K562 (cell line): ENCODE measurements around the gene PMIS2. TPM values are rescaled to one million over a fixed set of nuclear protein-coding genes. Genes with fewer than 3 reads are reported as not detected.

Source experiments
- ATAC-seq: fragments of 200-7000 bp; cut with Tn5 transposase; 3 replicates; pipeline ENCODE4 v1.9.1; 2020; ENCODE audit warnings: moderate library complexity
- BruUV-seq: library from RNA; stranded (reverse); fragments of 400-500 nt; replicated peaks from 2 replicates; lab custom pipeline; 2021; lab: Mats Ljungman, UMichigan
- CTCF ChIA-PET: fragments of 300-600 bp; formaldehyde crosslinking; extraction: SDS; loops from one replicate; lab custom pipeline; 2021; ENCODE audit warnings: low intra/inter-chr PET ratio; lab: Yijun Ruan, JAX
- POLR2A ChIA-PET: fragments of 300-600, 350-650 bp; sonication (Branson Sonifier 250); formaldehyde crosslinking; extraction: SDS; loops from one replicate; lab custom pipeline; 2021; ENCODE audit warnings: antibody characterized with exemption, inconsistent platforms; lab: Yijun Ruan, JAX
- DNase-seq, 4 experiments: peaks; one replicate each; pipeline versions ENCODE4 v3.0.0 to v3.0.0-alpha.2; 2011 to 2018; ENCODE audit warnings: low spot score in 3 of 4, mixed read lengths in 3 of 4; ENCODE audit errors: extremely low read depth in 1 of 4
- FAIRE-seq: peaks from 2 replicates; lab custom pipeline; 2011; peaks lifted over from hg19 to GRCh38; lab: Jason Lieb, UNC
- H2AFZ ChIP-seq: 2 replicates; pipeline ENCODE4 v1.6.0; 2011; ENCODE audit warnings: low read depth, low read length, control low read depth, inconsistent platforms
- H3K27ac ChIP-seq: fragments of 200-600 bp; 3 replicates; pipeline ENCODE4 v1.8.0; 2011; ENCODE audit warnings: low read depth, mild to moderate bottlenecking, control low read depth, inconsistent platforms, low read length, moderate library complexity, mixed read lengths; ENCODE audit errors: extremely low read depth
- H3K27me3 ChIP-seq, 2 experiments: fragments of 300-600 bp in 1 of 2; 2 replicates in 1 of 2; 3 replicates in 1 of 2; pipeline versions ENCODE4 v1.6.0 to v1.8.0; 2011; ENCODE audit warnings: inconsistent platforms in 2 of 2, low read length in 2 of 2, mild to moderate bottlenecking in 1 of 2, mixed read lengths in 1 of 2, moderate library complexity in 1 of 2; ENCODE audit not compliant: control insufficient read depth in 2 of 2, insufficient read depth in 2 of 2
- H3K36me3 ChIP-seq: fragments of 300-600 bp; 3 replicates; pipeline ENCODE4 v1.8.0; 2011; ENCODE audit warnings: mild to moderate bottlenecking, low read length, inconsistent platforms; ENCODE audit not compliant: control insufficient read depth, insufficient read depth
- H3K4me1 ChIP-seq, 2 experiments: fragments of 200-600 bp in 1 of 2; replicated peaks in 1 of 2; 2 replicates in 1 of 2; 3 replicates in 1 of 2; pipeline versions ENCODE4 v1.5.1 to v1.8.0; 2011; ENCODE audit warnings: inconsistent platforms in 2 of 2, low read length in 2 of 2, mild to moderate bottlenecking in 1 of 2, mixed read lengths in 1 of 2, moderate library complexity in 1 of 2; ENCODE audit not compliant: control insufficient read depth in 2 of 2, insufficient read depth in 2 of 2
- H3K4me2 ChIP-seq: 2 replicates; pipeline ENCODE4 v1.6.1; 2011; ENCODE audit warnings: low read length, control low read depth, inconsistent platforms, mixed read lengths; ENCODE audit not compliant: insufficient read depth
- H3K4me3 ChIP-seq: fragments of 200-600 bp; sonication (generic), shearing (Covaris generic); 2 replicates; pipeline ENCODE4 v1.5.1; 2016; ENCODE audit warnings: control low read depth, inconsistent platforms
- H3K79me2 ChIP-seq: fragments of 200-600 bp; 3 replicates; pipeline ENCODE4 v1.8.0; 2011; ENCODE audit warnings: low read length, inconsistent platforms; ENCODE audit not compliant: control insufficient read depth, insufficient read depth
- H3K9ac ChIP-seq, 2 experiments: 2 replicates each; pipeline versions ENCODE4 v1.6.0 to v1.6.1; 2011; ENCODE audit warnings: low read depth in 2 of 2, low read length in 2 of 2, control low read depth in 1 of 2, inconsistent platforms in 1 of 2, mild to moderate bottlenecking in 1 of 2, mixed read lengths in 1 of 2; ENCODE audit not compliant: insufficient read depth in 1 of 2
- H3K9me1 ChIP-seq: one replicate; pipeline ENCODE4 v1.6.0; 2011; ENCODE audit warnings: inconsistent platforms, mild to moderate bottlenecking, low read length, moderate library complexity; ENCODE audit not compliant: control insufficient read depth, insufficient read depth
- H3K9me3 ChIP-seq: replicated peaks from 2 replicates; pipeline ENCODE4 v1.5.1; 2011; ENCODE audit warnings: low read depth, low read length, inconsistent platforms; ENCODE audit not compliant: control insufficient read depth, insufficient read depth
- H4K20me1 ChIP-seq: replicated peaks from 2 replicates; pipeline ENCODE4 v1.6.1; 2011; ENCODE audit warnings: low read length, inconsistent platforms, mixed read lengths; ENCODE audit not compliant: control insufficient read depth, insufficient read depth
- CBFA2T2 ChIP-seq: fragments of 450-650 bp; conservative IDR thresholded peaks from 2 replicates; pipeline ENCODE4 v1.6.1; 2017; ENCODE audit warnings: mild to moderate bottlenecking
- DMBX1 ChIP-seq: fragments of 250-450 bp; sonication (Bioruptor Pico); IDR thresholded peaks from 2 replicates; pipeline ENCODE4 v1.8.0; 2022; ENCODE audit warnings: inconsistent platforms, mild to moderate bottlenecking, moderate library complexity, borderline replicate concordance
- E2F6 ChIP-seq, 2 experiments: IDR thresholded peaks; 2 replicates each; pipeline ENCODE4 v1.6.1; 2011; ENCODE audit warnings: borderline replicate concordance in 1 of 2, control low read depth in 1 of 2, low read depth in 1 of 2, low read length in 1 of 2, mild to moderate bottlenecking in 1 of 2, mixed read lengths in 1 of 2, moderate library complexity in 1 of 2; ENCODE audit not compliant: insufficient read depth in 1 of 2, insufficient read length in 1 of 2, poor library complexity in 1 of 2, severe bottlenecking in 1 of 2; ENCODE audit errors: extremely low read depth in 1 of 2
- HDGF ChIP-seq: fragments of 450-650 bp; IDR thresholded peaks from 2 replicates; pipeline ENCODE4 v1.6.1; 2016
- JUND ChIP-seq, 2 experiments: IDR thresholded peaks; 2 replicates in 1 of 2; 3 replicates in 1 of 2; pipeline ENCODE4 v1.6.1; 2011; ENCODE audit warnings: borderline replicate concordance in 2 of 2, low read depth in 2 of 2, low read length in 2 of 2, improper control_type of control experiment in 1 of 2, missing biosample characterization in 1 of 2, missing genetic modification characterization in 1 of 2, missing genetic modification reagents in 1 of 2
- PREB ChIP-seq: sonication (generic); formaldehyde crosslinking; IDR thresholded peaks from 2 replicates; pipeline ENCODE4 v1.8.1; 2023; ENCODE audit warnings: mild to moderate bottlenecking, missing genetic modification reagents
- RFX1 ChIP-seq: fragments of 450-650 bp; IDR thresholded peaks from 2 replicates; pipeline ENCODE4 v1.6.1; 2016; ENCODE audit warnings: mild to moderate bottlenecking, moderate library complexity
- RFX7 ChIP-seq: fragments of 250-450 bp; sonication (Bioruptor Pico); IDR thresholded peaks from 2 replicates; pipeline ENCODE4 v1.5.1; 2021; ENCODE audit warnings: mild to moderate bottlenecking
- RREB1 ChIP-seq: fragments of 250-450 bp; sonication (Bioruptor Pico); IDR thresholded peaks from 2 replicates; pipeline ENCODE4 v1.4.0; 2020
- SAFB2 ChIP-seq: fragments of 200-400 bp; formaldehyde crosslinking; IDR thresholded peaks from 2 replicates; pipeline ENCODE4 v1.6.1; 2018; ENCODE audit warnings: borderline replicate concordance, low read length, low read depth, moderate library complexity; ENCODE audit not compliant: severe bottlenecking
- SMAD3 ChIP-seq: fragments of 450-650 bp; formaldehyde crosslinking; conservative IDR thresholded peaks from 2 replicates; pipeline ENCODE4 v1.4.0; 2020; ENCODE audit warnings: mild to moderate bottlenecking
- TAF1 ChIP-seq: IDR thresholded peaks from 2 replicates; pipeline ENCODE4 v1.6.1; 2011; ENCODE audit warnings: mild to moderate bottlenecking, low read length, moderate library complexity; ENCODE audit not compliant: insufficient read depth, control insufficient read depth, severe bottlenecking; ENCODE audit errors: extremely low read depth
- TRIM28 ChIP-seq: fragments of 450-650 bp; IDR thresholded peaks from 2 replicates; pipeline ENCODE4 v1.6.1; 2017
- WGBS: fragments of 100-300 bp; shearing (Covaris generic); methylation state at CpG from one replicate; pipeline ENCODE4 v1.1.6; 2016; ENCODE audit warnings: low coverage, mixed read lengths; ENCODE audit not compliant: insufficient coverage; ENCODE audit errors: missing lambda C conversion rate; 5-methylcytosine and 5-hydroxymethylcytosine counted together
- in situ Hi-C: fragments of 300-500 bp; cut with MboI; formaldehyde crosslinking; loops from 4 replicates; pipeline ENCODE4 v1.15.0; 2018; ENCODE audit warnings: inconsistent platforms, mixed read lengths
- intact Hi-C: fragments of 100-400 bp; cut with micrococcal nuclease; formaldehyde crosslinking; loops from 2 replicates; pipeline ENCODE4 v1.14.2; 2022
- polyA plus RNA-seq, 8 experiments: library from polyadenylated mRNA; depleted of rRNA in 4 of 8; stranded (reverse) in 5 of 8; unstranded in 3 of 8; fragments of >200 nt; fragmentation: Nextera tagmentation in 2 of 8; fragmentation: Illumina TruSeq in 1 of 8; extraction: Ambion mirVana in 2 of 8; extraction: Trizol in 1 of 8; gene quantifications; 2 replicates each; pipeline versions ENCODE4 v1.2.1 to v1.2.3, GENCODE V29; 2011 to 2014; ENCODE audit warnings: inconsistent platforms in 1 of 8, missing spikeins in 1 of 8
- total RNA-seq, 7 experiments: library from RNA; depleted of rRNA in 6 of 7; stranded (reverse); fragments of >200 nt in 6 of 7; fragmentation: Illumina TruSeq in 2 of 7; extraction: Trizol in 2 of 7; gene quantifications; 2 replicates each; pipeline versions ENCODE4 v1.2.1 to v1.2.3, GENCODE V29; 2011 to 2021; ENCODE audit warnings: low replicate concordance in 1 of 7

Gene PMIS2
- total and polyA plus RNA-seq, 9 of the 15 experiments (the other 6 are each of a cell fraction or from before 2014, with no cell fraction given): not detected

GRCh38 chr19:35569281-35569781 is 16.6 kb upstream of the PMIS2 start:
- ChIA-PET CTCF (no interaction called here), POLR2A (no interaction called here)
- Histone ChIP-seq H3K9me1 (no peaks in the 10 kb centered on the region), H2AFZ (no peak overlapping the region), H3K9ac (0 out of 4 replicates have a peak overlapping the region, but pooled peaks of 1 of the 2 experiments have one; percentile 52), H4K20me1 (no peaks in the 10 kb centered on the region), H3K4me3 (no peak overlapping the region), H3K4me2 (no peak overlapping the region), H3K79me2 (no peaks in the 10 kb centered on the region), H3K27me3 (peaks cover 0 to 38% of the 10 kb centered on the region in 2 experiments; a peak in 2 of 5 replicates), H3K9me3 (no peaks in the 10 kb centered on the region), H3K27ac (no peak overlapping the region), H3K4me1 (no peaks in the 10 kb centered on the region), H3K36me3 (no peaks in the 10 kb centered on the region)
- DNase-seq (no peak), FAIRE-seq (no peak), ATAC-seq (no peak)
- intact Hi-C loops (no loop called here), in situ Hi-C loops (no loop called here)
- WGBS: 3% methylated on average over 4 of the region's 5 CpGs
- BruUV-seq: no TSS peak
- TF ChIP-seq DMBX1 (CRISPR knock-in tag) (no peak), JUND (IDR thresholded peaks at IDR 0.05; ENCODE audit: borderline replicate concordance, low read depth, low read length) (no peak), JUND (tag; IDR thresholded peaks at IDR 0.05; ENCODE audit: borderline replicate concordance, low read depth, low read length) (no peak), SMAD3 (CRISPR knock-in tag) (no peak), E2F6 (IDR thresholded peaks at IDR 0.05; ENCODE audit: borderline replicate concordance in 1 of 2, extremely low read depth in 1 of 2, insufficient read depth in 1 of 2, insufficient read length in 1 of 2, low read depth in 1 of 2, low read length in 1 of 2, poor library complexity in 1 of 2, severe bottlenecking in 1 of 2) (no peak), CBFA2T2 (no peak), RREB1 (no peak), RFX1 (no peak), PREB (no peak), TAF1 (no peak), SAFB2 (no peak), TRIM28 (no peak), HDGF (no peak), RFX7 (CRISPR knock-in tag) (no peak)
